Thyroid gland (tissue), 4 donors: ENCODE data around the gene THAP12. TPM values are rescaled to one million over a fixed set of nuclear protein-coding genes. Genes with fewer than 3 reads are reported as not detected.

Experiments used
- DNase-seq, 2 donors: peaks; one replicate each; pipeline ENCODE4 v3.0.0-alpha.2; 2019
- H3K27ac ChIP-seq, 3 donors: fragments of 200-600 bp; sonication (generic); 1 replicate in 2 of 3; 2 replicates in 1 of 3; pipeline ENCODE4 v1.5.1; 2016 to 2019; ENCODE audit warnings: mild to moderate bottlenecking in 1 of 3, moderate library complexity in 1 of 3
- H3K27me3 ChIP-seq: fragments of 200-600 bp; sonication (generic); one replicate; pipeline ENCODE4 v1.5.1; 2019
- H3K36me3 ChIP-seq, 2 donors: fragments of 200-600 bp; sonication (generic); one replicate each; pipeline ENCODE4 v1.5.1; 2016 to 2019
- H3K4me1 ChIP-seq, 2 donors: fragments of 200-600 bp; sonication (generic); one replicate each; pipeline ENCODE4 v1.5.1; 2017 to 2019
- H3K4me3 ChIP-seq, 3 donors: fragments of 200-600 bp; sonication (generic); replicated peaks in 1 of 3; 1 replicate in 2 of 3; 2 replicates in 1 of 3; pipeline ENCODE4 v1.5.1; 2016; ENCODE audit warnings: mild to moderate bottlenecking in 1 of 3
- H3K9me3 ChIP-seq: fragments of 200-600 bp; sonication (generic); one replicate; pipeline ENCODE4 v1.5.1; 2017
- POLR2A ChIP-seq, 2 donors: fragments of 450-650 bp; IDR thresholded peaks; one replicate each; pipeline ENCODE4 v1.6.1; 2017; ENCODE audit warnings: antibody characterized with exemption in 2 of 2, mild to moderate bottlenecking in 2 of 2, moderate library complexity in 1 of 2
- WGBS, 2 donors: methylation state at CpG; one replicate each; pipeline ENCODE4 v1.1.5; 2017; 5-methylcytosine and 5-hydroxymethylcytosine counted together
- intact Hi-C: fragments of 100-400 bp; cut with DNase I; formaldehyde crosslinking; loops from one replicate; pipeline ENCODE4 v1.15.1; 2023
- total RNA-seq, 4 donors: library from RNA; depleted of rRNA; stranded (reverse); fragments of >200 nt; gene quantifications; one replicate each; pipeline ENCODE4 v1.2.3, GENCODE V29; 2016
- TF ChIP-seq, protein P1 (sequence below), 6 experiments: fragments of 200-600 bp in 3 of 6; fragments of 450-650 bp in 3 of 6; sonication (generic) in 3 of 6; IDR thresholded peaks; one replicate each; pipeline ENCODE4 v1.5.1; 2016 to 2019; ENCODE audit warnings: antibody characterized with exemption in 6 of 6, mild to moderate bottlenecking in 2 of 6, inconsistent platforms in 1 of 6, moderate library complexity in 1 of 6

THAP12 gene, protein sequence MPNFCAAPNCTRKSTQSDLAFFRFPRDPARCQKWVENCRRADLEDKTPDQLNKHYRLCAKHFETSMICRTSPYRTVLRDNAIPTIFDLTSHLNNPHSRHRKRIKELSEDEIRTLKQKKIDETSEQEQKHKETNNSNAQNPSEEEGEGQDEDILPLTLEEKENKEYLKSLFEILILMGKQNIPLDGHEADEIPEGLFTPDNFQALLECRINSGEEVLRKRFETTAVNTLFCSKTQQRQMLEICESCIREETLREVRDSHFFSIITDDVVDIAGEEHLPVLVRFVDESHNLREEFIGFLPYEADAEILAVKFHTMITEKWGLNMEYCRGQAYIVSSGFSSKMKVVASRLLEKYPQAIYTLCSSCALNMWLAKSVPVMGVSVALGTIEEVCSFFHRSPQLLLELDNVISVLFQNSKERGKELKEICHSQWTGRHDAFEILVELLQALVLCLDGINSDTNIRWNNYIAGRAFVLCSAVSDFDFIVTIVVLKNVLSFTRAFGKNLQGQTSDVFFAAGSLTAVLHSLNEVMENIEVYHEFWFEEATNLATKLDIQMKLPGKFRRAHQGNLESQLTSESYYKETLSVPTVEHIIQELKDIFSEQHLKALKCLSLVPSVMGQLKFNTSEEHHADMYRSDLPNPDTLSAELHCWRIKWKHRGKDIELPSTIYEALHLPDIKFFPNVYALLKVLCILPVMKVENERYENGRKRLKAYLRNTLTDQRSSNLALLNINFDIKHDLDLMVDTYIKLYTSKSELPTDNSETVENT
- 10 to 100 TPM; 36.4 to 61.9 (median 43.9) TPM for total RNA-seq

DNA sequence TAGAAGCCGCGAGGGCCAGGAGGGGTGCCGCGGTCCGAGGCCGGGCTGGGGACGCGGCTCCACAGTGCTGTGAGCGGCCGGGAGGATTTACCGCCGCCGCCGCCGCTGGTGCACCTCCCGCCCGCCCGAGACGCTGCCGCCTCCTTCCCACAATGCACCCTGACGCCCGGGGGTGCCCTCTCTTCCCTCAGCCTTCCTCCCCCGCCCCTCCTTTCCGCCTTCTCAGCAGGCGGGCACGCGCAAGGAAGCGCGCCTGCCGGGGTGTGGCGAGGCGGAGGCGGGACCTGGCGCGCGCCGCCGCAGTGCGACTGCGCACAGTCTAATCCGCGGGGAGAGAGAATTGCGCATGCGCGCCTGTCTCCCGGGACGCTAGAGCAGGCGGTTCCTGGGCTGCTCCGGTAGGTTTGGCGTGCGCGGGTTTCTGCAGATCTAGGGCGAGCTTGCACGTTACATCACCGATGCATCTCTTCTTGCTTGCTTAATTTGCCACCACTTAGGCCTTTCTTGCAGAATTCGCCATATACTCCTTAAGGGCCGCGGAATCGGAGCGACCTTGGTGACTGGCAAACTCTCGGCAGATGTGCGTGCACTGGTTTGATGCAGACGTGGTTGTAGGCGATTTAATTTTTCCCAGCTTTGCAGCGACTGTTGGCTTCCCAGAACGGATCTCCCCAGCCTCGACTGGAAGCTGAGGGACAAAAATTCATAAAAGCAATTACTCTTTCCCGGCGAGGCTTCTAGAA, at the start of gene THAP12, which contains the start of gene GVQW3:
THAP12 (minus strand) TSS at position 156 of the 743 bp plus-strand sequence. CDS start 296 bp downstream, outside the sequence.
GVQW3 (plus strand) TSS at position 347 of the 743 bp plus-strand sequence. CDS start 506 bp downstream, outside the sequence.
- peak; percentile 98 for DNase-seq
- H3K9me3 ChIP-seq, result no peaks in the 10 kb centered on the region
- 0% methylated on average over 14 to 20 of the region's 69 CpGs for WGBS, 2 donors
- H3K36me3 ChIP-seq, result no peaks in the 10 kb centered on the region
- peak within 1 kb of the TSS; percentile 86 to 98 (median 90) for H3K4me3 ChIP-seq
- H3K4me1 ChIP-seq, result peaks cover 22 to 24% of the 10 kb centered on the region in 2 donors
- no peaks in the 10 kb centered on the region for H3K27me3 ChIP-seq
- H3K27ac ChIP-seq, result peak within 1 kb of the TSS; percentile 40 to 59 (median 49)
- peak in 1 of 2 donors; percentile 79 for TF ChIP-seq POLR2A (IDR thresholded peaks at IDR 0.05)
- TF ChIP-seq, protein P1, sequence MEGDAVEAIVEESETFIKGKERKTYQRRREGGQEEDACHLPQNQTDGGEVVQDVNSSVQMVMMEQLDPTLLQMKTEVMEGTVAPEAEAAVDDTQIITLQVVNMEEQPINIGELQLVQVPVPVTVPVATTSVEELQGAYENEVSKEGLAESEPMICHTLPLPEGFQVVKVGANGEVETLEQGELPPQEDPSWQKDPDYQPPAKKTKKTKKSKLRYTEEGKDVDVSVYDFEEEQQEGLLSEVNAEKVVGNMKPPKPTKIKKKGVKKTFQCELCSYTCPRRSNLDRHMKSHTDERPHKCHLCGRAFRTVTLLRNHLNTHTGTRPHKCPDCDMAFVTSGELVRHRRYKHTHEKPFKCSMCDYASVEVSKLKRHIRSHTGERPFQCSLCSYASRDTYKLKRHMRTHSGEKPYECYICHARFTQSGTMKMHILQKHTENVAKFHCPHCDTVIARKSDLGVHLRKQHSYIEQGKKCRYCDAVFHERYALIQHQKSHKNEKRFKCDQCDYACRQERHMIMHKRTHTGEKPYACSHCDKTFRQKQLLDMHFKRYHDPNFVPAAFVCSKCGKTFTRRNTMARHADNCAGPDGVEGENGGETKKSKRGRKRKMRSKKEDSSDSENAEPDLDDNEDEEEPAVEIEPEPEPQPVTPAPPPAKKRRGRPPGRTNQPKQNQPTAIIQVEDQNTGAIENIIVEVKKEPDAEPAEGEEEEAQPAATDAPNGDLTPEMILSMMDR (IDR thresholded peaks at IDR 0.05), result peak in 2 of 6 experiments; percentile 25 to 38
- intact Hi-C loops, result loop anchor here (2.0 kb wide), 1 partner anchor 64 kb away; the partner anchor contains the start of gene EMSY

DNA sequence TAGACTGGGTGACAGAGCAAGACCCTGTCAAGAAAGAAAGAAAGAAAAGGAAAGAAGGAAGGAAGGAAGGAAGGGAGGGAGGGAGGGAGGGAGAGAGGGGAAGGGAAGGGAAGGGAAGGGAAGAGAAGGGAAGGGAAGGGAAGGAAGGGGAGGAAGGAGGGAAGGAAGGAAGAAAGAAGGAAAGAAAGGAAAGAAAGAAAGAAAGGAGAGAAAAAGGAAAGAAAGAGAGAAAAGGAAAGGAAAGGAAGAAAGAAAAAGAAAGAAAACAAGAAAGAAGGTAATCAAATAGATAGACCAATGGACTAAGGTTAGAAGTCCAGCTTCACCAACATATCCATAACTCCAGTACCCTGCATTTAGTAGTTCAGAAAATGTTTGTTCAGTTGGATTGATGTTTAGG, 45.7 kb upstream of the THAP12 start:
- Histone ChIP-seq H3K4me1 (no peaks in the 10 kb centered on the region), H3K4me3 (no peak overlapping the region), H3K36me3 (no peaks in the 10 kb centered on the region), H3K9me3 (no peaks in the 10 kb centered on the region), H3K27ac (no peak overlapping the region), H3K27me3 (no peaks in the 10 kb centered on the region)
- intact Hi-C loops, result no loop called here
- no peak for DNase-seq
- TF ChIP-seq, protein P1 (IDR thresholded peaks at IDR 0.05), result no peak
- no peak for TF ChIP-seq POLR2A (IDR thresholded peaks at IDR 0.05)

DNA sequence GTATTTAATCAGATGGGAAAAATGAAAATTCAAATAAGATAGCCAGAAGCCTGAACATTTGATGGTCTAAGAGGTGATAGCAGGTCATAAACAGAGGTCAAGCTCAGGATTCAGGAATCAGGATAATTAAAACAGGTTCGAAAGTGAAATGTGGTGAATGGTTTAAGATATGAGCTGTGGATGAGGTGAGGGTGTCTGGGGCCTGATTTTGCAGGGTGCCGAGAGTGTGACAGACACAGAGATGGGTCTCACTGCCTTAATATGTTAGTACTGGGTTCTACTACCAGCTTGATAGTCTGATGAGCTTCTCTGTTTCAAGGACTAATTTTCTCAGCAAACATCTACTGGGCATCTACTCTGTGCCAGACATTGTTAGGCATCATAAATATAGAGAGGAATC, 44.0 kb upstream of the THAP12 start:
- no peak for DNase-seq
- intact Hi-C loops, result no loop called here
- H3K27me3 ChIP-seq, result no peaks in the 10 kb centered on the region
- no peak overlapping the region for H3K27ac ChIP-seq
- no peak for TF ChIP-seq POLR2A (IDR thresholded peaks at IDR 0.05)
- TF ChIP-seq, protein P1 (IDR thresholded peaks at IDR 0.05), result no peak
- 83 to 84% methylated on average over 2 of the region's 2 CpGs for WGBS, 2 donors
- no peaks in the 10 kb centered on the region for H3K4me1 ChIP-seq
- H3K9me3 ChIP-seq, result no peaks in the 10 kb centered on the region
- H3K4me3 ChIP-seq, result no peak overlapping the region
- no peaks in the 10 kb centered on the region for H3K36me3 ChIP-seq

DNA sequence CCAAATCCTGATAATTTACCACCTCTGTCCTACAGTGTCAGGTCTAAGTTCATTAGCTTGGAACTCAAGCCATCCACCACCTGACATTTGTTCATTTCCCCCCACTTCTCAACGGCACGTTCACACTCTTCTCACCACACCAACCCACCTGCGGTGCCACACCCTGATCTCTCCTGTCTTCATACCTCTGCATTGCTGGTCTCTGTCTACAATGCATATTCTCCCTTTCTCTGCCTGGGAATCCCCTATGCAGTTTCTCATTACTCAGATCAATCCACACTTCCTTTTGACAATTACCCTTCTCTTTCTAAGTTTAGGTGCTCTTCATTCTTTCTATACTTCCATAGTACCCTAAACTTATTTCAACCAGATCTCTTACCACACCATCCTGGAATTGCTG, 43.4 kb upstream of the THAP12 start:
- H3K4me3 ChIP-seq, result no peak overlapping the region
- 55 to 56% methylated on average over 3 of the region's 3 CpGs for WGBS, 2 donors
- no peaks in the 10 kb centered on the region for H3K27me3 ChIP-seq
- TF ChIP-seq POLR2A (IDR thresholded peaks at IDR 0.05), result no peak
- TF ChIP-seq, protein P1 (IDR thresholded peaks at IDR 0.05), result no peak
- H3K4me1 ChIP-seq, result no peaks in the 10 kb centered on the region
- no peak overlapping the region for H3K27ac ChIP-seq
- H3K36me3 ChIP-seq, result no peaks in the 10 kb centered on the region
- H3K9me3 ChIP-seq, result no peaks in the 10 kb centered on the region
- intact Hi-C loops, result no loop called here
- no peak for DNase-seq
